K562 (cell line): ENCODE measurements around the gene PPCDC. TPM values are rescaled to one million over a fixed set of nuclear protein-coding genes. Genes with fewer than 3 reads are reported as not detected.

Experiments
- ARID2 ChIP-seq: fragments of 450-650 bp; IDR thresholded peaks from 2 replicates; pipeline ENCODE4 v1.6.1; 2017; ENCODE audit warnings: antibody characterized with exemption, mild to moderate bottlenecking
- ATF7 ChIP-seq: fragments of 450-650 bp; IDR thresholded peaks from 2 replicates; pipeline ENCODE4 v1.7.1; 2014; ENCODE audit warnings: mild to moderate bottlenecking, moderate library complexity
- BRD9 ChIP-seq: fragments of 450-650 bp; IDR thresholded peaks from 2 replicates; pipeline ENCODE4 v1.6.1; 2018; ENCODE audit warnings: low read depth; ENCODE audit not compliant: partially characterized antibody
- BRF1 ChIP-seq: IDR thresholded peaks from 3 replicates; pipeline ENCODE4 v1.6.1; 2011; ENCODE audit warnings: borderline replicate concordance, mild to moderate bottlenecking; ENCODE audit not compliant: insufficient read length; ENCODE audit errors: extremely low read depth
- CBFA2T3 ChIP-seq: fragments of 450-650 bp; IDR thresholded peaks from 2 replicates; pipeline ENCODE4 v1.6.1; 2017
- CBX5 ChIP-seq: IDR thresholded peaks from 2 replicates; pipeline ENCODE4 v1.6.1; 2014; ENCODE audit warnings: low read depth, borderline replicate concordance
- CLOCK ChIP-seq: fragments of 250-450 bp; sonication (Bioruptor Pico); IDR thresholded peaks from 2 replicates; pipeline ENCODE4 v1.4.0; 2020; ENCODE audit warnings: mild to moderate bottlenecking, moderate library complexity, borderline replicate concordance
- DEAF1 ChIP-seq: fragments of 450-650 bp; formaldehyde crosslinking; IDR thresholded peaks from 2 replicates; pipeline ENCODE4 v1.4.0; 2020; ENCODE audit warnings: mild to moderate bottlenecking, moderate library complexity
- ESRRB ChIP-seq: fragments of 250-450 bp; sonication (Bioruptor Pico); IDR thresholded peaks from 2 replicates; pipeline ENCODE4 v1.5.0; 2020; ENCODE audit warnings: mild to moderate bottlenecking, moderate library complexity, borderline replicate concordance
- ETV1 ChIP-seq: fragments of 450-650 bp; conservative IDR thresholded peaks from 2 replicates; pipeline ENCODE4 v1.6.1; 2016; ENCODE audit warnings: missing genetic modification characterization, control low read depth, low read depth, missing compliant biosample characterization
- FUS ChIP-seq: fragments of 200-400 bp; formaldehyde crosslinking; optimal IDR thresholded peaks from 2 replicates; pipeline ENCODE3; 2017; ENCODE audit warnings: low read depth, low read length
- GABPA ChIP-seq: fragments of 200-800 bp; sonication (Bioruptor generic); conservative IDR thresholded peaks from 2 replicates; pipeline ENCODE4 v1.6.1; 2016; ENCODE audit warnings: low read depth, missing genetic modification characterization, missing compliant biosample characterization
- HNRNPL ChIP-seq: fragments of 200-400 bp; formaldehyde crosslinking; IDR thresholded peaks from 2 replicates; pipeline ENCODE4 v1.6.1; 2017; ENCODE audit warnings: low read depth, mild to moderate bottlenecking, low read length
- MED1 ChIP-seq: sonication (generic); formaldehyde crosslinking; IDR thresholded peaks from 2 replicates; pipeline ENCODE4 v1.8.1; 2023; ENCODE audit warnings: missing genetic modification reagents, borderline replicate concordance
- MEIS2 ChIP-seq: fragments of 450-650 bp; IDR thresholded peaks from 2 replicates; pipeline ENCODE4 v1.6.1; 2014; ENCODE audit warnings: mild to moderate bottlenecking; ENCODE audit not compliant: partially characterized antibody
- NFATC3 ChIP-seq: fragments of 450-650 bp; IDR thresholded peaks from 2 replicates; pipeline ENCODE4 v1.6.1; 2017; ENCODE audit warnings: mild to moderate bottlenecking
- NFIC ChIP-seq: fragments of 450-650 bp; IDR thresholded peaks from 2 replicates; pipeline ENCODE4 v1.6.1; 2017; ENCODE audit warnings: mild to moderate bottlenecking, inconsistent platforms
- NFRKB ChIP-seq: fragments of 450-650 bp; IDR thresholded peaks from 2 replicates; pipeline ENCODE4 v1.6.1; 2016; ENCODE audit warnings: low read depth
- PBX2 ChIP-seq, 2 experiments: IDR thresholded peaks in 1 of 2; conservative IDR thresholded peaks in 1 of 2; 2 replicates each; pipeline ENCODE4 v1.6.1; 2016; ENCODE audit warnings: low read depth in 2 of 2, mild to moderate bottlenecking in 1 of 2, missing compliant biosample characterization in 1 of 2, missing genetic modification characterization in 1 of 2, moderate library complexity in 1 of 2
- SMARCC2 ChIP-seq: fragments of 450-650 bp; IDR thresholded peaks from 2 replicates; pipeline ENCODE4 v1.6.1; 2017; ENCODE audit warnings: antibody characterized with exemption, moderate library complexity, mild to moderate bottlenecking, low read depth
- polyA plus RNA-seq, 8 experiments: library from polyadenylated mRNA; depleted of rRNA in 4 of 8; stranded (reverse) in 5 of 8; unstranded in 3 of 8; fragments of >200 nt; fragmentation: Nextera tagmentation in 2 of 8; fragmentation: Illumina TruSeq in 1 of 8; extraction: Ambion mirVana in 2 of 8; extraction: Trizol in 1 of 8; gene quantifications; 2 replicates each; pipeline versions ENCODE4 v1.2.1 to v1.2.3, GENCODE V29; 2011 to 2014; ENCODE audit warnings: inconsistent platforms in 1 of 8, missing spikeins in 1 of 8
- total RNA-seq, 7 experiments: library from RNA; depleted of rRNA in 6 of 7; stranded (reverse); fragments of >200 nt in 6 of 7; fragmentation: Illumina TruSeq in 2 of 7; extraction: Trizol in 2 of 7; gene quantifications; 2 replicates each; pipeline versions ENCODE4 v1.2.1 to v1.2.3, GENCODE V29; 2011 to 2021; ENCODE audit warnings: low replicate concordance in 1 of 7

The PPCDC gene
- total and polyA plus RNA-seq, 9 of the 15 experiments (the other 6 are each of a cell fraction or from before 2014, with no cell fraction given), result 10.9 to 53.6 (median 16.7) TPM

GRCh38 chr15:75054172-75054897 is 30.9 kb downstream of the PPCDC start (continued):
- no peak for TF ChIP-seq ESRRB (CRISPR knock-in tag)
- peak; percentile 94 for TF ChIP-seq MEIS2
- no peak for TF ChIP-seq BRD9
- peak; percentile 63 for TF ChIP-seq CBFA2T3
- no peak for TF ChIP-seq CLOCK (CRISPR knock-in tag)
- peak; percentile 38 for TF ChIP-seq GABPA (tag)
- no peak for TF ChIP-seq FUS
- no peak for TF ChIP-seq BRF1
- TF ChIP-seq SMARCC2, result no peak
- TF ChIP-seq MED1 (CRISPR knock-in tag), result no peak
- no peak for TF ChIP-seq NFATC3
- TF ChIP-seq DEAF1 (CRISPR knock-in tag), result no peak
- peak; percentile 53; the same call in 1 of the 2 replicates for TF ChIP-seq ETV1
- no peak for TF ChIP-seq ARID2
- no peak for TF ChIP-seq HNRNPL
- TF ChIP-seq CBX5, result no peak
- no peak for TF ChIP-seq ATF7
- no peak for TF ChIP-seq NFIC
- TF ChIP-seq PBX2 (CRISPR knock-in tag; IDR thresholded peaks at IDR 0.05; ENCODE audit: low read depth), result no peak
- peak; percentile 88 for TF ChIP-seq PBX2 (tag; conservative IDR thresholded peaks at IDR 0.05; ENCODE audit: low read depth)
- no peak for TF ChIP-seq NFRKB
